Muscle of arm (tissue), 12 donors: Measurements from ENCODE around the gene SPRED2. TPM values are rescaled to one million over a fixed set of nuclear protein-coding genes. Genes with fewer than 3 reads are reported as not detected.

Experiments used
- DNase-seq: peaks from one replicate; pipeline ENCODE4 v3.0.0-alpha.2; 2013
- polyA plus RNA-seq, 12 donors: library from polyadenylated mRNA; unstranded; fragments of 120-200 nt; gene quantifications; one replicate each; pipeline ENCODE4 v1.2.1, GENCODE V29; 2013; ENCODE audit not compliant: insufficient read length in 12 of 12

SPRED2 gene
- polyA plus RNA-seq, 12 donors: 29.1 to 42.5 (median 37.8) TPM; not detected in 1

- no peak for DNase-seq
Measured at GRCh38 chr2:65450810-65451209, 18.4 kb upstream of the SPRED2 start.

DNA sequence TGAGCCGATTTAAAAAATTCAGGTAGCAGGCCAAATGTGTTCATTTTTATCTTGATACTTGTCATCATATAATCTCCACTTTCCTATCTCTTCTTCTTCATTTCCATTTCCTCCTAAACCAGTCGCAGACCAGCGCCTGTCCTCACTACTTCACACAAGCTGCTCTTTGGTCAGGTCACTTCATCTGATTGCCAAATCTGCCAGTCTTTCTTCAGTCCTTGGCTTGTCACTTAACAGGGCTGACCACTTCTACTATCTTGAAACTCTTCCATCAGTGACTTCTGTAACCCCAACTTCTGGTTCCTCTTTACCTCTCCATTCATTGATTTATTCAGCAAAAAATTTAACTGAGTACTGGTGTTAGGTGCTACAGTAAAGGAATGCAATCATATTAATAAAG is 18.0 kb upstream of the SPRED2 start:
- no peak for DNase-seq

- no peak for DNase-seq
Measured at GRCh38 chr2:65443509-65444186, 11.2 kb upstream of the SPRED2 start.

GRCh38 chr2:65442420-65443020 is 10.1 kb upstream of the SPRED2 start:
- DNase-seq: no peak

GRCh38 chr2:65438137-65438899 is 5.9 kb upstream of the SPRED2 start:
- no peak for DNase-seq

DNA sequence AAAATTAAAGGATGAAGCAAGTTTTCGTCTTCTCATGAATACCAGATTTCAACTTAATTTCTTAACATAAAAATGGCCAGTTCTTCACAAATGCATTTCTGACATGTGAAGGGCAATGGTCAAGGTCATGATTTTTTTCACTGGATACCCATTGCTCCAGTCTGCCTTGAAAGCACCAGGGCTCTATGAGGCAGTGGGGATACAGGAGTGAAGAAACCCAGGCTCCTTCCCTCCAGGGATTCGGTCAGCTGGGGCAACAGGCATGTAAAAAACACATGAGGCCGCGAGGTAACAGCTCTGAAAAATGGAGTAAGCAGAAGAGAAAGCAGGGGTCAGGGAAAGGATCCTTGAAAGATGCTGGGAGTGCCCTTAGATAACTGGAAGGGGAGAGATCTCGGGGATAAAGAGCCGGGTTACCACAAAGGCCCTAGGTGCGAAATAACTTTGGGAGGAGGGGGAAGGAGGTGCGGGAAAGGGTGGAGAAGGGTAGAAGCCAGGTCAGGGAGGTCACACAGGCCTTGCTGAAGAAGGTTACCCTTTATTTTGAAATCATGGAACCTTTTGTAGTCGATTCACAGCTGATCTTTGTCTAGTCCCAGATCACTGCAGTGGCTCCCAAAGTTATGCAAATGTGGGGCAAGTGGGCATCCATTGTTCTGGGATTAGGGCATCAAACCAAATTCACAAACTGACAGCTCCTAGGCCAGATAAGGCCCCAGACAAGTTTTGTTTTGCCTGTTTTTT is 5.2 kb upstream of the SPRED2 start:
- DNase-seq: no peak

DNA sequence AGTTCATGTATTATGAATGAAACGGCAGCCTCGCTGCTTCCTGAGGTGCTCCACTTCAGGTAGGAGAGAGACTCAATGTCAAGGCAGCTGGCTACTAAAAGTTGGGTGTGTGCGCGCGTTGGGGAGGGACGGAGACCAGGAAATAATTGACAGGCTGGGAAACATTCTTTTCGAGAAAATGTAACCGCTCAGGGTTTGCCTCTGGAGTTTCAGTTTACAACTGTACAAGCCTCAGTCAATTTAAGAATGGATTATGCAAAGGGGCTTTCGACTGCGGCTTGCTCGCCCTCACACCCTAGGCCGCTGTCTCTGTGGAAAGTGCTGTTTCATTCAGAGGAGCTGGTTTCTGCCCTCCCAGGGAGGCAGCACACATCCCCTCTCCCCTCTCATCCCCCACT is 4.4 kb upstream of the SPRED2 start:
- no peak for DNase-seq

- peak; percentile 88 for DNase-seq
Measured at GRCh38 chr2:65436169-65436823, 3.9 kb upstream of the SPRED2 start.

DNA sequence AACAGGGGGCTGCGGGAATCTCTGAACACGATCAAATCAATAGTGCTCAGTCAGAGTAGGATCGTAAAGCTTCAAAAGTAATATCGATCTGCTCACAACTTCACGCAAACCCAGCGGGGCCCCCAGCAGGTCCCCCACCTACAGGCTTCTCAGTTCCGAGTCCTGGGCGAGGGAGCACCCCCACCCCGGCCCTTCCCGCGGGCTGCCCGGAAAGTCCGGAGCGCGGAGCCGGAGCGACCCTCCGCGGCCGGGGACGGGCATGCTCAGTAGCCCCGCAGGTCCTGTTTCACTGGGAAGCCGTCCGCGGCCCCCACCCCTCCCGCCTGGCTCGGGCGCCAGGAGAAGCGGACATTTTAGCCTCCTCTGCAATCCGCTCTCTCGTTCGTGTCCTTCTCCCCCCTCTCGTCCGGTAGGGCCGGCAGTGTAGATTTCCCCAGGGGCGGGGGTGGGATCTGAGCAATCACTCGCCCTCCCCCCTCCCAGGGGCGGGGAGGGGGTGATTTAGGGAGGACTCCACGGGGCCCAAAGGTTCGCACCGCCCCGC is 3.3 kb upstream of the SPRED2 start:
- DNase-seq: peak; percentile 94

GRCh38 chr2:65434592-65435241 is 2.3 kb upstream of the SPRED2 start:
- no peak for DNase-seq

- DNase-seq: peak; percentile 69
Measured at GRCh38 chr2:65431421-65432226, 775 bp downstream of the SPRED2 start.

DNA sequence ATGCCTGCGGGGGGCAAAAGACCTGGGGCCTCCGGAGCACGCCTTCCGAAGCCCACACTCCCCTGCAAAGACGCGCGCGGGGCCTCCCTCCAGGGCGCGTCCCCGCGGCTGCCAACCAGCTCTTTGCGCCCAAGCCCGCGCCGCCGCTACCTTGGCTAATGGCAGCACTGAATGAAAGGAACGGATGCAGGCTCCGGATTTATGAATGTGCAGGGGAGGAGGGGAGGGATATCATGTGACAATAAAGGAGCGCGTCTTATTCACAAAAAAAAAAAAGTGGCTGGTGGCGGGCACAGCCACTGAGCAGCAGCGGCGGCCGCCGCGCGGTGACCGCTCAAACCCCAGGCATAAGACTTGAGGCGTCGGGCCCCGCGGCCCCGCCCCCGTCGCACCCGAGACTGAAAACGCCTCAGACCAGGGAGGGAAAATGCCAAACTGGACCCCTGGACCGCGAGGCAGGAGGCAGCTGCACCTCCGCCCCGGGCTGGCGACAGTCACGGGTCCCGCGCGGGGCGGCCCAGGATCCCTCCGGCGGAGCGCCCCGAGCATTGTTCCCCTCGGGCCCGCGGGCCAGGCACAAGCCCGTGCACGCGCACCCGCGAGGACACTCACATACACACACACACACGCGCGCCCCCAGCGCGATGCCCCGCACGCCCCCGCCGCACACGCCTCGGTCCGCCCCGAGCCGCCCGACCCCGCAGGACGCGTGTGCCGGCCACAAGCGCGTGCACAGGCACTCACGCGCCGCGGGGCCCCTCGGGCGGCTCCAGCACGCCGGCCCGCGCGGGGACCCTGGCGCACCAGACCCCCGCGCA is 1.6 kb downstream of the SPRED2 start:
- DNase-seq: peak; percentile 57

GRCh38 chr2:65429786-65430602 is 2.4 kb downstream of the SPRED2 start:
- no peak for DNase-seq

GRCh38 chr2:65427532-65427931 is 4.9 kb downstream of the SPRED2 start:
- no peak for DNase-seq

DNA sequence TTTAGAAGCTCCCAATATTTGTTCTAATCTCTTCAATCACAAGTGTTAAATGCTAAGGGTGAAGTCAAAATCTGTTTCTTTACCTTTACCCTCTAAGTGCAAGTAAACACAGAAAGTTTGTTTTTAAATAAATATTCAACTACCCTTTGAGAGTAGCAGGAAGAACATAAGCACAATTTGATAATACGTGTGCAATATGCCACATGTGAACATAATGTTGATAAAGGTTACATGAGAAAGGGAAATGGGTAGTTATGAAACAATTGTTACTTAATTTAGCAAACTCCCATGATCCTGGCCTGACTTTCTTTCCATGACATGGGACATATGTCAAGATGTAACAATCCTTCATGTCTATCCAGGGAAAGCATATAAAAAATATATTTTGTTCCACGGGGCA is 7.1 kb downstream of the SPRED2 start:
- DNase-seq: no peak

- DNase-seq: no peak
Measured at GRCh38 chr2:65424391-65424790, 8.0 kb downstream of the SPRED2 start.

DNA sequence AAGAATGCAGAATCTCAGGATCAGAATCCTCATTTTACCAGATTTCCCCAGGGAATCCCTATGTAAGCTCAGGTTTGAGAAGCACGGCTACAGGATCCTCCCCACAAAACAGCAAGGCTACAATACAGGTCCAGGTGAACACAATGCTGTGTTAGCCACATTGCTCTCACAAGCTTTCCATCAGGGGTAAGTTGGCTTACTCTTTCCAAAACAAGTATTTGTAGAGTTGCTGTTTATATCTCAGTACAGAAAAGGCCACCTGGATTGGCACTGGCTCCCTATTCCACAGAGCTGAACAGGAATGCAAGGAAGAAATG is 11.0 kb downstream of the SPRED2 start:
- DNase-seq: no peak

DNA sequence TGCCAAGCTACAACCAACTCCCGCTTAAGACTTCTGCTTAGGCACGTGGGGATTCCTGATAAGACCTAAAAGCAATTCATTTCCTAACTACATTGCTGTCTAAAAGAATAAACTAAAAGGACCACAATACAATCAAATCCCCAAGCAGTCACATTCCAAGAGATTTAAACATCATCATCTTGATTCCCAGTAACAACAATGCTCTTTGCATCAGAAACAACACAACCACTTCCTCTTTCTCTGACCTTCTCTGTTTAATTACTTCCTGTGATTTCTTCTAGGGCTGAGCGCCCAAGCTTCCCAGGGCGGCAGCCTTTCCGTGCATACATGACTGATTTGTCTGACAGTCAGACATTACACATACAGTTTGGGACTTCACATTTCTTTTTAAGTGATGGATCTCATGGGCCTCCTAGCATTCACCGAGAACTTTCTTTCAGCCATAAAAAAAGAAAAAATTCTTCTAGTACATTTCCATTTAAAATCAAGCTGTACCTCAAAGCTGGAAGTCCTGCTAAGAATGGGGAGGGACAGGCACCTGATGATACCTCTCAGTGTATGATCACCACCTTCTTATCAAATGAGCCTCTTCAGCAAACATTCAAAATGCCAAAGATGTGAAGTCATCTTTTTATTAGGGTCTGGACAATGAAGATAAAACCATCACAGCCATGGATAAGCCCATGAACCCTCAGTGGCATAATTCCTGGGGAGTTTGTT is 11.5 kb downstream of the SPRED2 start:
- no peak for DNase-seq
